Right hindlimb (tissue), 1 donor: ENCODE results near the gene CTDNEP1.

Source experiments
- DNase-seq: peaks from one replicate; pipeline ENCODE4 v3.0.0-alpha.2; 2018

Gene CTDNEP1

GRCh38 chr17:7243838-7244237, 7.7 kb downstream of the CTDNEP1 start:
- peak; percentile 21 for DNase-seq

GRCh38 chr17:7243453-7243729, 8.1 kb downstream of the CTDNEP1 start:
- no peak for DNase-seq

- DNase-seq, result peak; percentile 97
Observed at GRCh38 chr17:7242717-7243452, 8.6 kb downstream of the CTDNEP1 start.

- DNase-seq, result peak; percentile 97
Observed at GRCh38 chr17:7241783-7242716, 9.5 kb downstream of the CTDNEP1 start, which contains the start of gene GABARAP. Gene GABARAP (minus strand): TSS chr17:7242449. CDS start chr17:7242330, 119 bp downstream.

- DNase-seq, result peak; percentile 19
Observed at GRCh38 chr17:7241090-7241733, 10.3 kb downstream of the CTDNEP1 start.

GRCh38 chr17:7240375-7240774, 11.2 kb downstream of the CTDNEP1 start:
- DNase-seq, result peak; percentile 21

- DNase-seq, result peak; percentile 100
Observed at GRCh38 chr17:7239091-7240027, 12.2 kb downstream of the CTDNEP1 start, which contains the start of gene PHF23. Gene PHF23 (minus strand): TSS chr17:7239457. CDS start chr17:7239279, 178 bp downstream.

GRCh38 chr17:7238420-7239090, 13.0 kb downstream of the CTDNEP1 start:
- peak; percentile 67 for DNase-seq

GRCh38 chr17:7237761-7238419, 13.6 kb downstream of the CTDNEP1 start:
- peak; percentile 86 for DNase-seq

GRCh38 chr17:7237266-7237760, 14.2 kb downstream of the CTDNEP1 start:
- no peak for DNase-seq

GRCh38 chr17:7236808-7237207, 14.7 kb downstream of the CTDNEP1 start:
- DNase-seq, result no peak

GRCh38 chr17:7235693-7236665, 15.6 kb downstream of the CTDNEP1 start:
- peak; percentile 24 for DNase-seq

GRCh38 chr17:7234083-7234951, 17.2 kb downstream of the CTDNEP1 start, which contains the start of gene DVL2:
Gene DVL2 (minus strand): TSS chr17:7234517. CDS start chr17:7234262, 255 bp downstream.
- peak; percentile 97 for DNase-seq

- no peak for DNase-seq
Observed at GRCh38 chr17:7233701-7234082, 17.8 kb downstream of the CTDNEP1 start.

- DNase-seq, result no peak
Observed at GRCh38 chr17:7232114-7232513, 19.4 kb downstream of the CTDNEP1 start.

- no peak for DNase-seq
Observed at GRCh38 chr17:7229504-7229903, 22.0 kb downstream of the CTDNEP1 start.

- DNase-seq, result no peak
Observed at GRCh38 chr17:7228920-7229319, 22.6 kb downstream of the CTDNEP1 start.
